Effector CD8-positive, alpha-beta T cell (primary cell): Measurements from ENCODE around the gene AKAIN1.

Source experiments
- DNase-seq: peaks from one replicate; lab custom pipeline; 2025; lab: John Stamatoyannopoulos, UW
- total RNA-seq, 4 experiments: gene quantifications; one replicate each; lab custom pipeline; 2026; lab: John Stamatoyannopoulos, UW

The AKAIN1 gene, protein sequence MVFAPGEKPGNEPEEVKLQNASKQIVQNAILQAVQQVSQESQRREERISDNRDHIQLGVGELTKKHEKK
- total RNA-seq, result 0 reads per million in 4 experiments

DNA sequence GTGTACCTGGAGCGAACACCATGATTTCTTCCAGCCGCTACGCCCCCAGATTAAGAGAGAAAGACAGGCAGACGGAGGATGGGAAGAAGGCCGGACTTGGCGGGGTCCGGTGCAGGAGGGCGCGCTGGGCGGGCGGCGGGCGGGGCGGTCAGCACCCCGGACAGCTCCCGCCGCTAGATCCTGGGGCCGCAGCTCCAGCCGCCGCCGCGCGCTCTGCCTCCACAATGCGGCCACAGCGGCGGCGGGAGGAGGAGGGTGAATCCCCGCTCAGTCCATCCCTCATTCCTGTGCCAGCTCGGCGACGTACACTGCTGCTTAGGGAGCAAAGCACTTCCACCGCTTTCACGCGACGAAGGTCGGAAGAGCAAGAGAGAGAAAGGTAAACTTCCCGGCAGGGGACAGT lies at the start of gene AKAIN1:
AKAIN1 (minus strand) TSS at position 226 of the 403 bp plus-strand sequence; CDS start at position 22, 204 bp downstream.
- peak; percentile 1 for DNase-seq

DNA sequence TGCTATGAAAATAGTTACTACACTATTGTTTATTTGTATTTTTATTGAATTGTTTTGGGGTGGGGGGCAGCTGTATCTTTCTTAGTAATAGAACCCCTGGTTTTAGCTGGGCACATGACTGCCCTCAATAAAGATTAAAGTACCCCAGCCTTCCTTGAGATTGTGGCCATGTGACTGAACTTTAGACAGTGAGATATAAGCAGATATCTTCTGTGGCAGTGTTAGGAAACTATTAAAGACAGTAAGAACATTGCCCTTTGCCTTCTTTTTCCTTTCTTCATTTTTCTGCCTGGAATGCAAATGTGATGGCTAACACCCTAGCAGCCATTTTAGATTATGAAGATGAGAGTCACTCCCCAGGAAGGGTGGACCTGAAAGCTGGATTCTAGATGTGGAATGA lies 47.9 kb upstream of the AKAIN1 start:
- no peak for DNase-seq

DNA sequence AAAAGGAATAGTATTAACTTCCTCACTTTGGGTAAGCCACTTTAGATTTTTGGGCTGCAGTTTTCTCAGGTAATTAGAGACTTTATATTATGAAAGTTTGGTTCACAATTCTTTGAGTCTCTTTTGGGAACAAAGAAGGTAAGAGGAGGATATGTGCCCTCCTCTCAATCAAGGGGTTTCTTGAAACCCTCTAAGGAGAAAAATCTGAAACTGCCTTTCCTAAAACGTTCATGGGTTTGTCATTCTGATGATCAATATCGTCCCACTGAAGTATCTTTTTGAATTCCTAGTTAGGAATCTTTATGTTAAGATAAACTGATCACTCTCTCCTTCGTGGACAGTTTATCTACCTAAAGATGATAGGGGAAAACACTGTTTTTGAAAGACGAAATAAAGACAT lies 42.4 kb upstream of the AKAIN1 start:
- DNase-seq, result no peak

DNA sequence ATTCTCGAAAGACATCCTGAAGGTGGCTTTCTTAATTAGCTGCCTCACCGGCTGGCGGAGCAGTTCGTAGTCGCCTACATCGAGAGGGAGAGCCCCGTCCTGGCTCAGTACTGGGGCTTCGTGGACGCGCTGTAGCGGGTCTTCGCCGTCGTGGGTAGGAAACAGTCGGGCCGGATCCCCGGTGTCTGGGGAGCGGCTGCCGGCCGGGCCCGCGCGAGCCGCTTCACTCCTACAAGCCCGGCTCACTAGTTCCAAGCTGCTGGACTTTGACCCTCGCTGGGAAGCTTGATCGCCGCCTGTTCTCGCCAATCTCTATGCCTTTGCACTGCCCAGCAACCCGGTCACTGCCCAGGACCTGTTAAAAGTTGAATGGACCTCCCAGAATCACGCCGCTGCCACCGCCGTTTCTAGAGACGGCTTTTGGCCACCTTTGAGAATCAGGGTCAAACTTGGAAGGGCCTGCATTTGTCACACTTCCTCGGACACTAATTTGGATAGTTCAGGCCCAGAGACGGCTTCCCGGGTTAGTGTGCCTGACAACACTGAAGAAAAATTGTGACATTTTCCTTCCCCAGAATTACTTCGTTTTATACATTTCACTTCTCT lies 41.4 kb upstream of the AKAIN1 start:
- DNase-seq, result peak; percentile 43

DNA sequence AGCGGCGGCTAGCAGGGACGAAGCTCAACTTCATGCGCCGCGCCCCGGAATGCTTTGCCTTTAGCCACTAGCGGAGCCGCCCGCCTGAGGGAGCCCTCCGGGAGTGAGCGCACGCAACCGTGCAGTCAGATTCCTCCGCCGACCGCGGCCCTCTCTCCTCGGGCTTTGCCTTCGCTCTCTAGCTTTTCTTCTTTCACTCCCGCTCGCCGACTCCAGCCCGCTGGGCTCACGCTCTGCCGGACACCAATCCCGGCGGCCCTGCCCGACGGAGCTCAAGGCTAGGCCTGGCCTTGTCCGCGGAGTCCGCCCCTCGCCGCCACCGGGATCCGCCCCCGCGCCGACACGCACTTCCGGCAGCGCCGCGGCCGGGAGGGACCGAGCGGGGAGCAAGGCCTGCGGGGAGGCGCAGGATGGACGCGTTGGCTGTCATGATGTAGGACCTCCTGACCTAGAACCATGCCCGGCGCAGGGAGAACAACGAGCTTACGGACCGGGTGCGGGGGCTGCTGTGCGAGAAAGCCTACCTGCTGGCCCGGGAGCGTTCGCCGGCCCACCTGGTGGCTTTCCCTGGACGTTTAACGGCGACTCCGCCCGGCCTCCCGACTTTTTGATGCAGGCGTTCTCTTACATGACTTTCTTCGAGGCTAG lies 40.8 kb upstream of the AKAIN1 start:
- peak; percentile 70 for DNase-seq

DNA sequence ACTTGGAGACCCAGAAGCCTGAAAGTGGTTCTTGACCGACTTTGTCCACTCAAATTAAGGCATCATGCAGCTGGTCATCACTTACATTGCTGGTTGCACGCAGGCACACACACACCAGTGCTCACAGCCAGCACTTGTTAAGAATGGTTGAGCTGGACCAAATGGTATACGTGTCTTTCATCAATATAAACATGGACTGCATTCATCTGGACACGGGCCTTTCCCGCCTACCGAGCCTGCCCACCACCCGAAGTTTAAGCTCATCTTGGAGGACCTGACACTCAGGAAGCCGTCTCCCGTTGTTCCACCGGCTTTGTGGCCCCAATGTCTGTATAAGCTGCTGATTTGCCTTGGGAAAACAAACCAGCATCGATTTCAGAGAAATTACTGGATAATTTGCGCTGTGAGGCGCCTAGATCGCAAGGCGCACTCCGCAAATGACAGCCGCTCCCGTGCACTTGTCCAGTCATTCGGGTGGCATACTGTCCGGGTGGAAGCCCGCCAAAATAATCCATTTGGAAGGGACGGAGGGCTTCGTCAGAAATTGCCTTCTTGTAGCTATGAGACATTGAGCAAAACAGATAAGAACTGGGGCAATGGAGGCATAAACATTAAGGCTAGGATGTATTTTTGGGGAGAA lies 40.1 kb upstream of the AKAIN1 start:
- DNase-seq, result no peak

DNA sequence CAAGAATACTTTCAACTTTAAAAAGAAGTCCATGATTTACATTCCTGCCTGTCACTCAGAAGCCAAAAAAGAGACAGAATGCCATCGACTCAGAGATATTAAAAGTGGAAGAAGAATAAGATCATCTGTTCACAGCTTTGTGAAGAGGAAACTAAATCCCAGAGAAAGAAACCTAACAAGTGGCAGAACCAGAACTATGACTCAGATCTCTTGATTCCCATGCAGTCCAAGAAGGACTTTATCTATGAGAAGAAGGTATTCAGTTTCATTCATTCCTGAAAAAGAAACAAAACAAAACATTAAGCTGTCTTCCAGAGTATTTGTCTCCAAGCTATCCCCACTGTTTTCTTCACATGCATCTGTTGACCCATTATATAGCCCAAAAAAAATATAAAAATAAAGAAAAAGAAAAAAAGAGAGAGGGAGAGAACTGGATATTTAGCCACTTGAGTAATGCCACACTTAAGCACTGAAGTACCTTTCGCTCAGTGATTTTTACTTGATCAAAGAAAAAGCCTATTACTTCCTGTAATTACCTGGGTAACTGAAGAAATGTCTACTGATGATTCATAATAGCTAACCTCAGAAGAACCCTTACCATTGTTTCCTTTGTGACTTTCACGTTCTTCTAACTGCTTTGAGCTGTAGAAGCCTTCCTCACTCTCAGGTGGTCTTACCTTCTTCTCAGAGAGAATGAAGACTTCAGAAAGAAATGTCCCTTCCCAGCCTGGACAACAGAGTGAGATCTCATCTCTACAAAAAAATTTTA lies 17.7 kb upstream of the AKAIN1 start:
- DNase-seq, result no peak

DNA sequence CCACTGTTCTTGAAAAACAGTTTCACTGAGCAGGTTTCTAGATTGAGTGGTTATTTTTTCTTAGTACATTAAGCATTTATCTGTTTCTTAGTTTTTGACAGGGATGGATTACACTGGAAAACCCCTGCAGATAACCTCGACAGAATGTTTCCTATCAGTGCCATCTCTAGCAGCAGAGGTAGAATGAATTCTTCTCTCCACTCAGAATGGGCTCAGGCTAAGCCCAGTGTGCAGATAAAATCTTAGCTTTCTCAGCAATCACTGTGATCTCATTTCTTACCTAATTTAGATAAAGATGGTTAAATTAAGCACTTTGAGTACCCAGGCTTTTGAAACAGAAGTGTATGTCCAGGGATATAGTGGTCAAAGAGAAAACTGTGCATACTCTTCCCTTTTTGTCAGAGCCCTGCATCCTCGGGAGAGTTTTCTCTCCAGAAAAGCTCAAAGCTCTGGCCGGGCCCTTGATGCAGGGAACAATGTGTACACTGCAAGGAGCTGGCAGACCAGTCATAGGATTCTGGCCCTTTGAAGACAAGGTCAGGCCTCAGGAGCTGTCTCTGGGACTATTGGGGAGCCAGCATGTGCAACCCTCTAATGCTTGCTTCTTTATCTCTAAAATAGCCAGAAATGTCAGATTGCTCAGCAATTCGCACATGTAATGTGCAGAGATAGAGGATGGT lies 10.6 kb upstream of the AKAIN1 start:
- no peak for DNase-seq

DNA sequence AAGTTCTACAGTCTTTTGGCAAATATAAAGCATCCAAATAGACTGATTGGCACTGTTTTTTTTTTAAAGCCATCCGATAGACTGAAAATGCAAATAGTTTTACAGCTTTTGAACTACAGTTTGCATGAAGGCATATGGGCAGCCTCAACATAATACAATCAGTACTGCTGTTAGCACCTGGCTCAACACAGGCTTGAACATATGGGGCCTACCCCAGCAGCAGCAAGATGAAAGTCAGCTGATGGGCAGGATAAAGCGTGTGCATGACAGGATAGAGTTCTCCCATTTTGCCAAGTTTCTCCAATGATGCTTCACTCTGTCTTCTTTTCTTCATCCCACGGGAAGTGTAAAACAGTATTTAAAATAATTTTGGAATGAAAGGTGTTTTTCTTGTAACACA lies 1.3 kb upstream of the AKAIN1 start:
- DNase-seq, result no peak

DNA sequence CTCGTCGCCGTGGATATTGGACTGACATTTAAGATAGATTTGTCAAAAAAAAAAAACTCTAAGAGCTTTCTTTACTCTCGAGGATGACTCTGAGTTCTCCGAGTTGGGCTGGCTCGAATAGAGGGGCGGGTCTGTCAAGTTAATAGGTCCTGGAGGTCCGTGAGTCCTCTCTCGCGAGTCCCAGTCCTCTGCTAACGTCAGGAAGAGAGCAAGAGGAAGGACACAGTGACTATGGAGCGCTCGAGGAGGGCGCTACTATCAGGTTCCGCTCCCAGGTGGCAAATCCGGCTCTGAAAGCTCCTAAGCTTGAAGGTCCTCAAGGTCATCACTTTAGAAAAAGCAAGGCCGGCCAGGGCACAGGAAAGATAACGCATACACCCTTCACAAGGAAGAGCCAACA lies 404 bp upstream of the AKAIN1 start:
- DNase-seq, result no peak

DNA sequence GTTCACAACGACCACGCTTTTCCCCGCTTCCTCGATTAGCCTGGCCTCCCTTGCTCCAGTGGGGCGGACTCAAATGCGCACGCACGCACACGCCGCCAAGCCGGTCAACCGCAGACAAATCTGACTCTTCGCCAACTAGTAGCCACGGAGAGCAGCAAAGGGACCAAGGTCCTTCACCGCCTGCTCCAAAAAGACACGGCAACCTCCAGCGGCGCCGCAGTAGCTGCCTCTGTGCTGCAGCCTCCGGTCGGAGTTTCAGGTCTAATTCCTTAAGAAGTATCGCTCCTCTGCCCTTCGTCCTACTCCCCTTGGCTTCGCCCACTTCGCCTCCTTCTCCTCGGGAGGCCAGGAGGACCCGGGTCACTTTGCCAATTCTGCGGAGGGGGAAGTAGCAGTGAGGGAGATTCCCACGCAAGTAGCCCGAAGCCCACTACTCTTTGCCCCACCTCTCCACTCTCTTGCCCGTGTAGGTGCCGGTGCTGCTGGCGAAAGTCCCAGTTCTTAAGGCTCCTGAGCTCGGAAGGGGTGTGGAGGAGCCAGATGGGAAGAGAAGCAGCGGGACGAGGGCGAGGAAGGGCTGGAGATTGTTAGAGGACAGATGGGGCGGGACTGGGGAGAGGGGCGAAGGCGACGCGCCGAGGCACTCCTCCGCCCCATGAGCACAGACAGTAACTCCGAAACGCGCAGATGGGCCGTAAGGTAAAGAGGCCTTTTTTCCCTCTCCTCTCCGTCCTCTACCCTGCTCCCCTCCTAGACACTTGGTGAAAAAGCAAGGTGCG lies 615 bp downstream of the AKAIN1 start:
- DNase-seq, result no peak

DNA sequence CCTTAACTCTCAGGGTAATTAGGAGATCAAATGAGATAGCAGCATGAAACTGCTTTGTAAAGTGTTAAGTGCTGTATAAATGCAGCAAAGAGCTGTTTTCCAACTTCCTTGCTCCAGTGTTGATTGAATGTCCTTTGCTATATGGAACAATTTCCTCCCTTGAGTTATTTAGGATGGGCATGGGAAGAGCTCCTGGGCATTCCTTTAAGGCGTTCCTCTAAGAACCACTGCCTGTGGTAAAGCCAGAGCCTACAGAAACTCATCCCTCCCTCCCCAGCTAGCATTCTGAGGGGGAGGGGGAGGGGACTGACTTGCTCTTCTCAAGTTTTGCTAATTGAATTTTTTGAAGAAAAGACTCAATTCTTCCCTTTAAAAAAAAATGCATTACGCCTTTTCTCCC lies 1.4 kb downstream of the AKAIN1 start:
- no peak for DNase-seq

DNA sequence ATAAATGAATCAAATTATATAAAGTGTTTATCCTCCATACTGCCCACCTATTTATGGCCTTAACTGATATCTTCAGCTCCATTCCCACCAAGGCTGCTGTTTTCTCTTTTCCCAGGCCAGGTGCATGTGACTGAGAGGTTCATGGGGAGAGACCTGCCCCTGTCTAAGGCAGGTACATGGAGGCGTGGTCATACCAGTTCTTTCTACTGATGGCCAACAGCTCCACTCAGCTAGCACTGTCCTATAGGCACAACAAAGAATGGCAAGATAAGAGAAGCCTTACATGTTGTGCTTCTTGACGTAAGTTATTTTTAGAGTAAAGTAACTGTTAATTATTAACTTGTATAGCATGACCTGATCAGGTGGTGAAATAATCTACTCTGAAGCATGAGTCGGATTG lies 16.8 kb downstream of the AKAIN1 start:
- no peak for DNase-seq

DNA sequence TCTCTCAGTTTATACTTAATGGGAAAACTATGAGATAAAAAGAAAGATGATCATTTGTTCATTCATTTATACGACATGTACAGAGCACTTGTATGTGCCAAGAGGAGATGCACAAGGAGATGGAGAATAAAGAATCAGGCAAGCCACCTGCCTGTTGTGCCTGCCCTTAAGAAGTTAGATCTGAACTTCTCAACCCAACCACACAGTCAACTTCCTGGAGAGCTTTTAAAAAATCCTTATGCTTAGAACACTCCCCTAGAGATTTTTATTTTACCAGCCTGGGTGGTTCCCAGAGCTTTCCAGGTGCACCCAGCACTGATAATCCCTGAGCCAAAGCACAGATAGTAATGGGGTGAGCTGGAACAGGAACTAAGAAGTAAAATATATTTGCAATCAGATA lies 18.5 kb downstream of the AKAIN1 start:
- DNase-seq, result no peak

DNA sequence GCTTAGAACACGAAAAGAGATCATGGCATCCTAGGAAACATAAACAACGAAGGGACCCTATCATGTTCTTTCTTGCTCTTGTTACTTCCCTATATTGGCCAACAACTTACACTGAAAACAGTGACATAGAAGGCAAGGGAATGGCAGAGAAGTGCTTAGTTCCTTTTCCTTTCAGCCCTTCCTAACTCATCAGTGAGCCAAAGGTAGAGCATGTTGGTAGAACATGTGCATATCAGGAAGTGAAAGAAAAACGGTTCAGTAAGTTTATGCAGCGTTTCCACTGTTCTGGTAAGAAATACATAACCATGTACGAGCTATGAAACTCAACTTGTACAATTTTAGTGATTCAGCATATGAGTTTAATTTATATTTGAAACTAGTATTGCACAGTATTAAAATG lies 21.7 kb downstream of the AKAIN1 start:
- DNase-seq, result no peak

DNA sequence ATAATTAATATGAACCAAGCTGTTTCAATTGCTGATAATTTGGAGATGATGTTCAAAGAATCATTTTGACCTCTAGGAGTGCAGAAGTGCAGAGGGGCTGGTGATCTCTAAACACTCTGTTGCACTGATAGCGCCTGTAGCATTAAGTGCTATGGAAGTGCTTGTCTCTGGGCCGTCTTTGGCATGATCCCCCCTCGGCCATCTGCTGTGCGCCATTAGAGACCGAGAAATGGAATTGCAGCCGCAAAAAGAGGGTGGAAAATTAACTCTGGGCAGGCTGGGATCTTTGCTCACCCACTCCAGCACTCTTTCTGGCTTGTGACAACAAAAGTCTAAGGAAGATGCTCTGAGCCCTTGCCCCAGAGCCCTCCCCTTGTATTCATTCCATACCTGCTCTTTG lies 23.4 kb downstream of the AKAIN1 start:
- DNase-seq, result no peak

DNA sequence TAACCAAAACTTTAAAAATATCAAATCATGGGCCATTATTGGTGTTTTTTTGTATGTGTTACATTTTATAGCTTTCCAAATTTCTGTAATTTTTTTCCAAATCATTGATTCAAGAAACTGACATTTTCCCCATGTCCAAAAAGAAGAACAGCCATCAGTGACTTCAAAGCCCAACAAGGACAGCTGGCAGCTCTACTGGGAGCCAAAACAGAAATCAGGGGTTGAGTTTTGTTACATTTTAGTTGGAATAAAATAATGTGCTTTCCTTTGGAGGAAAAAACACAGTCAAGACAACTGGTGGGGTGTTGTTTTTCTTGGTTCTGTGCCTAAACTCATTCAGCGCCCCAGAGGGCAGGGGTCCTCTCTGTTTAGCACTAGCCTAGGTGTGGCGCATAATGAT lies 23.8 kb downstream of the AKAIN1 start:
- no peak for DNase-seq

DNA sequence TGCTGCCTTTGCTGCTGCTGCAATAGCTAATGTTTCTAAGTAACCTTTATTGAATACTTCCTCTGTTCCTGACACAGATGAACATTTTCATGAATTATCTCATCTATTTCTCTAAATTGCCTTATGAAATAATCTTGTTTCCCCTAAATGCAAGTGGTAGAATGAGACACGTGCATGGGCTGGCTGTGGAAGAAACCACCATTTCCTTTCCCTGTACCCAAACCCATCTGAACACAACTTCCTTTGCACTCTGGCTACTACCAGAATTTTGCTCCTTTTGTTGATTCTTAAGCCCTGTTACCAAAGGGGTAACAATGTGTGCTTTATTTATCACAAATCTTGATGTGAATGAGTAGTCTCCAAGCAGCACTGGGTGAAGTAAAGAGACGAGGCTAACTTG lies 29.2 kb downstream of the AKAIN1 start:
- DNase-seq, result no peak

DNA sequence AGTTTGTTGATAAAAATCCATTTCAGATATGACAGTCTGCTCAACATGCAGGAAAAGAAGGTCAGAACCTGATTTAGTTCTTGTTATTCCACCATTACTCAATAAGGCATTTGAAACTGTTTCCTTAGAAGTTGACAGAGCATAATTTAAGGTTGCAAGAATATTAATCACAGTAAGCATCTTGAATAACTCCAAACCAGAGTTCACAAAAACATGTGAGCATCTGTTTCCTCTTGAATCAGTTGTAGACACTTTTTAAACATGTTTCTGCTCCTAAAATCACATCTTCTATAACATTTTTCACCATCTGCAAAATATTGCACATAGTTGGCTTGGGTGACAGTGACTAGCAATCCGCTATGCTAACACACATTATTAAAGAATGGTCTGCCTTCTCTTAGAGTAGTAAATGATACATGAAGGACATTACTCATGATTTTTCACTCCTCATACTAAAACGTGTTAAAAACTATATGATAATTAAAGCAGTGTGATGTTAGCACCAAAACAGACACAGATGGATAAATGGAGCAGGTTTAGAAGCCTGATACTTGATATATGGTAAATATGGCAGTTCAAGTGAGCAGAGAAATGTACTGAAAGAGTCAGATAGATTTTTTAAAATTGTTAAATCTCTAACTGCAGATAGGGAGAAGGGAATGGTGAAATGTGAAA lies 30.3 kb downstream of the AKAIN1 start:
- DNase-seq, result no peak

DNA sequence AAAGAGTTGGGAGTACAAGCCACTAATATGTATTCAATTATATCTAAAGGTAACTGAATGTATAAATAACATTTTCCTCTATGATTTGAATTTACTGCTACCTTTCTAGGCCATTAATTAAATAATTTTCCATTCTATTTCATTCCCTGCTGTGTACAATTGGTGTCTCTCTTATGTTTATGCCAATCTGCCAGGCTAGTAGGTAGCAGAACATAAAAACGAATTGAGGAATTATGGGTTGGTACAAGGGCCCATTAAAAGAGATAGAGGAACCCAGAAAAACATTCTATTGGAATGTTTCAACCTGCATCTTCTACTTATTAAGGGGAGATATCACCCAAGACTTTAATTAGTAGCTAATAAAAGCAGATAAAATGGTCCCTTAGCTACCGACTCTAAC lies 32.2 kb downstream of the AKAIN1 start:
- no peak for DNase-seq

DNA sequence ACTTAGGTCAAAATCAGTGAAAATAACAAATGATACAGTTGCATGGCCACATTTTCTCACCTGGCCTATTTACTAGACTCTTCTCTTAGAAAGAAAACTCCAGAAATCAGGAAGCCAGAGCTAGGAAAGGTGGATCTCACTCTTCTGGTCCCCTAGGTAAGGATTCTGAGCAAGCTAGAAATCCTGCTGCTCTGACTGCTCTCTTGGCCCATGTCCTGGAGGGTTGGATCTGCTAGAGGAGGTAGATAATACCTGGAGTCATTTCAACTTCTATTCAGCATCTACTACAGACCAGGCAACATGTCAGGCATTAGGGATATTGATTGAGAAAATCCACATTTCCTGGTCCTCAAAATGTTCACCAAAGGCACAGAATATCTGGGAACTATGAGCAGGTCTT lies 34.9 kb downstream of the AKAIN1 start:
- no peak for DNase-seq
